ENCODE results near the gene MRPS2.

Gene MRPS2

GRCh38 chr9:135514342-135515082 lies 14.0 kb downstream of the MRPS2 start:
- Mint-ChIP-seq H3K4me1 (peaks cover 21% of the 10 kb centered on the region), H3K36me3 (no peaks in the 10 kb centered on the region), H3K27ac (no peak overlapping the region), H3K4me3 (no peak overlapping the region), H3K9me3 (no peaks in the 10 kb centered on the region)
- ATAC-seq (no peak), DNase-seq (ENCODE audit: low spot score in 2 of 2) (no peak)

GRCh38 chr9:135515083-135515951 lies 14.8 kb downstream of the MRPS2 start:
- DNase-seq (ENCODE audit: low spot score in 2 of 2) (no peak), ATAC-seq (no peak)
- H3K4me1 Mint-ChIP-seq = peaks cover 21% of the 10 kb centered on the region
- no peaks in the 10 kb centered on the region for H3K9me3 Mint-ChIP-seq
- no peak overlapping the region for H3K4me3 Mint-ChIP-seq
- H3K27ac Mint-ChIP-seq = peak overlapping the region; percentile 32
- no peaks in the 10 kb centered on the region for H3K36me3 Mint-ChIP-seq

GRCh38 chr9:135516132-135516860 lies 15.8 kb downstream of the MRPS2 start:
- no peaks in the 10 kb centered on the region for H3K9me3 Mint-ChIP-seq
- H3K4me3 Mint-ChIP-seq = no peak overlapping the region
- peak; percentile 38 for ATAC-seq
- no peaks in the 10 kb centered on the region for H3K36me3 Mint-ChIP-seq
- H3K27ac Mint-ChIP-seq = peak overlapping the region; percentile 32
- no peak for DNase-seq (ENCODE audit: low spot score in 2 of 2)
- peaks cover 15% of the 10 kb centered on the region for H3K4me1 Mint-ChIP-seq

GRCh38 chr9:135517407-135517822 lies 16.9 kb downstream of the MRPS2 start:
- no peaks in the 10 kb centered on the region for H3K9me3 Mint-ChIP-seq
- H3K27ac Mint-ChIP-seq = no peak overlapping the region
- ATAC-seq (no peak), DNase-seq (ENCODE audit: low spot score in 2 of 2) (no peak)
- no peak overlapping the region for H3K4me3 Mint-ChIP-seq
- peaks cover 4% of the 10 kb centered on the region for H3K4me1 Mint-ChIP-seq
- H3K36me3 Mint-ChIP-seq = no peaks in the 10 kb centered on the region

GRCh38 chr9:135519179-135519971 lies 18.9 kb downstream of the MRPS2 start:
- Mint-ChIP-seq H3K27ac (no peak overlapping the region), H3K4me1 (no peaks in the 10 kb centered on the region), H3K4me3 (no peak overlapping the region), H3K9me3 (no peaks in the 10 kb centered on the region), H3K36me3 (no peaks in the 10 kb centered on the region)
- DNase-seq (ENCODE audit: low spot score in 2 of 2) (no peak), ATAC-seq (no peak)

GRCh38 chr9:135520916-135521607 lies 20.6 kb downstream of the MRPS2 start, which contains the start of gene LCN1:
LCN1 (plus strand) TSS chr9:135521440; CDS start chr9:135521498, 58 bp downstream.
- Mint-ChIP-seq H3K4me3 (no peak within 1 kb of the TSS), H3K4me1 (no peaks in the 10 kb centered on the region), H3K36me3 (no peaks in the 10 kb centered on the region), H3K9me3 (no peaks in the 10 kb centered on the region), H3K27ac (peak within 1 kb of the TSS; percentile 48)
- ATAC-seq (no peak), DNase-seq (ENCODE audit: low spot score in 2 of 2) (no peak)

GRCh38 chr9:135521608-135522095 lies 21.2 kb downstream of the MRPS2 start:
- no peak overlapping the region for H3K27ac Mint-ChIP-seq
- no peaks in the 10 kb centered on the region for H3K36me3 Mint-ChIP-seq
- H3K4me1 Mint-ChIP-seq = no peaks in the 10 kb centered on the region
- no peak overlapping the region for H3K4me3 Mint-ChIP-seq
- DNase-seq (ENCODE audit: low spot score in 2 of 2) (no peak), ATAC-seq (no peak)
- no peaks in the 10 kb centered on the region for H3K9me3 Mint-ChIP-seq

- Mint-ChIP-seq H3K27ac (no peak overlapping the region), H3K36me3 (no peaks in the 10 kb centered on the region), H3K9me3 (no peaks in the 10 kb centered on the region), H3K4me1 (no peaks in the 10 kb centered on the region), H3K4me3 (no peak overlapping the region)
- DNase-seq (ENCODE audit: low spot score in 2 of 2) (no peak), ATAC-seq (no peak)
Observed at GRCh38 chr9:135522137-135522877, 21.8 kb downstream of the MRPS2 start.

- Mint-ChIP-seq H3K4me3 (no peak overlapping the region), H3K36me3 (no peaks in the 10 kb centered on the region), H3K4me1 (no peaks in the 10 kb centered on the region), H3K9me3 (no peaks in the 10 kb centered on the region), H3K27ac (no peak overlapping the region)
- DNase-seq (ENCODE audit: low spot score in 2 of 2) (no peak), ATAC-seq (no peak)
Observed at GRCh38 chr9:135522931-135523330, 22.4 kb downstream of the MRPS2 start.

GRCh38 chr9:135523521-135524129 lies 23.1 kb downstream of the MRPS2 start:
- ATAC-seq (no peak), DNase-seq (ENCODE audit: low spot score in 2 of 2) (no peak)

GRCh38 chr9:135524130-135524861 lies 23.8 kb downstream of the MRPS2 start:
- H3K9me3 Mint-ChIP-seq = no peaks in the 10 kb centered on the region
- ATAC-seq (no peak), DNase-seq (ENCODE audit: low spot score in 2 of 2) (no peak)

More at GRCh38 chr9:135523521-135524129, 23.1 kb downstream of the MRPS2 start:
- Mint-ChIP-seq H3K9me3 (no peaks in the 10 kb centered on the region), H3K4me1 (no peaks in the 10 kb centered on the region), H3K4me3 (no peak overlapping the region), H3K36me3 (no peaks in the 10 kb centered on the region), H3K27ac (no peak overlapping the region)

GRCh38 chr9:135525241-135526088 lies 25.0 kb downstream of the MRPS2 start:
- ATAC-seq (no peak), DNase-seq (ENCODE audit: low spot score in 2 of 2) (no peak)
- no peaks in the 10 kb centered on the region for H3K36me3 Mint-ChIP-seq
- H3K4me1 Mint-ChIP-seq = peaks cover 9% of the 10 kb centered on the region
- H3K4me3 Mint-ChIP-seq = no peak overlapping the region
- H3K27ac Mint-ChIP-seq = no peak overlapping the region
- peaks cover 2% of the 10 kb centered on the region for H3K9me3 Mint-ChIP-seq

More at GRCh38 chr9:135524130-135524861, 23.8 kb downstream of the MRPS2 start:
- H3K4me3 Mint-ChIP-seq = no peak overlapping the region
- H3K36me3 Mint-ChIP-seq = no peaks in the 10 kb centered on the region
- H3K4me1 Mint-ChIP-seq = peaks cover 3% of the 10 kb centered on the region
- no peak overlapping the region for H3K27ac Mint-ChIP-seq
